Activated naive CD4-positive, alpha-beta T cell treated with Interleukin-2 at 50 U/mL for 16 hours (primary cell): ENCODE measurements around the gene KRTAP2-1.
"Not testable (repeated sequence)": the region's sequence is repeated elsewhere in the genome, so short reads cannot be mapped to it uniquely, and the experiment has no call there.

ENCODE experiments used
- DNase-seq: peaks from one replicate; pipeline ENCODE4 v3.0.0-alpha.2; 2020

KRTAP2-1 gene

GRCh38 chr17:41055130-41055529 lies 8.0 kb upstream of the KRTAP2-1 start, which contains the start of gene KRTAP2-2:
TSS of gene KRTAP2-2 (minus strand) at chr17:41055230. CDS start at chr17:41055211, 19 bp downstream.
- not testable (repeated sequence) for DNase-seq

DNA sequence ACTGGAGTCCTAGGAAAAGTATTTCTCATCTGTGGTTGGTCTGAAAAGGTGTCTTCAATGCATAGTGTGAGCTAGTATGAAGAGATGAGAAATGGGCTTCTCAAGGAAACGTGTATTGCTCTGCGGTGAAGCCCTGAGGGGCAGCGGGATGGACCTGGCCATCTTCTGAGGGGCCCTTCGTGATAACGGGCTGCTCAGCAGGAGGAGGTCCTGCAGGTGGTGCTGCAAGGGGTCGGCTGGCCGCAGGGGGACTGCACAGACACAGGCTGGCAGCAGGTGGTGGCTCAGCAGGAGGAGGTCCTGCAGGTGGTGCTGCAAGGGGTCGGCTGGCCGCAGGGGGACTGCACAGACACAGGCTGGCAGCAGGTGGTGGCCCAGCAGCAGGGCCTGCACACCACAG lies 7.4 kb upstream of the KRTAP2-1 start:
- DNase-seq = not testable (repeated sequence)

GRCh38 chr17:41054025-41054424 lies 6.9 kb upstream of the KRTAP2-1 start:
- no peak for DNase-seq

DNA sequence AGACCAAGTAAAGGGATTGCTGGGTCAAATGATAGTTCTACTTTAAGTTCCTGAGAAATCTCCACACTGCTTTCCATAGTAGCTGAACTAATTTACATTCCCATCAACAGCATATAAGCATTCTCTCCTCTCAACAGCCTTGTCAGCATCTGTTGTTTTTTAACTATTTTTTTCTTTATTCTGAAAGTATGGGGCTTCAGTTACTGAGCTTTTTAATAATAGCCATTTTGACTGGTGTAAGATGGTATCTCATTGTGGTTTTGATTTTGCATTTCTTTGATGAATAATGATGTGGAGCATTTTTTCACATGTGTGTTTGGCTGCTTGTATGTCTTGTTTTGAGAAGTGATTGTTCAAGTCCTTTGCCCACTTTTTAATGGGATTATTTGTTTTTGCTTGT lies 5.5 kb upstream of the KRTAP2-1 start:
- no peak for DNase-seq

GRCh38 chr17:41049110-41049509 lies 2.0 kb upstream of the KRTAP2-1 start:
- DNase-seq = no peak

DNA sequence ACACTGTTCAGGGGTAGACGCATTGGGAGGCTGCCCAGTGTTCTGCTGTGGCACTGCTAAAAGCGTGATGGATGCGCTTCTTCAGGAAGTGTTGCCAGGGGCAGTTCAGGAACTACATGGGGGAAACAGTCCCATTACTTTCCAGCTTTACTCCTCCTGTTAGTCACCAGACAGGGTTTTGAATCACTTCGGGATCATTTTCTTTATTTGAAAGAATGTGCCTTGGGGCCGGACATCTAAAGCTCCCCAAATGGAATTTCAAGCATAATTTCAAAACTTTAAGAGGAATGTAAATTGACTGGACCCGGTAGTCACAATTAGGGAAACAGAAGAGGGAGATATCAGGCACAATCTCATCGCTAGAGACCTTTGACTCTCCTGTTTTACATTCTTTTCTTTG lies 1.3 kb upstream of the KRTAP2-1 start:
- DNase-seq = no peak

DNA sequence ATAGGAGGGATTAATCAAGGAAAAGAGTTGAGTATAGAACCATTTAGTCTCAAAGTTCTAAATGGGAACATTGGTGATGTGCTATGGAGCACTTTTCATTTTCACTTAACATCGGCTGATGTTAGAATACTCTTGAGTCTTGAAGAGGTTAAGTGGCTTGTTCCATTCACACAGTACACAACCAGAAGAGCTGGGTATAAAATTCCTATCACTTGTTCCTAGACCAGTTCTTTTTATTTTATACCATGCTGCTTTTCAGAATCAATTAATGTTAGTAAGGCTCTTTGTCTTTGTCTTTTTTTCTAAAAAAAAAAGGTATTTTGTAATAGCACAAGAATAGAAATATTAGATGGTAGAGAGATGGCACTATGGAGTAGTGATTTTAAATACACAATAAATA lies 4.2 kb downstream of the KRTAP2-1 start:
- DNase-seq = no peak

DNA sequence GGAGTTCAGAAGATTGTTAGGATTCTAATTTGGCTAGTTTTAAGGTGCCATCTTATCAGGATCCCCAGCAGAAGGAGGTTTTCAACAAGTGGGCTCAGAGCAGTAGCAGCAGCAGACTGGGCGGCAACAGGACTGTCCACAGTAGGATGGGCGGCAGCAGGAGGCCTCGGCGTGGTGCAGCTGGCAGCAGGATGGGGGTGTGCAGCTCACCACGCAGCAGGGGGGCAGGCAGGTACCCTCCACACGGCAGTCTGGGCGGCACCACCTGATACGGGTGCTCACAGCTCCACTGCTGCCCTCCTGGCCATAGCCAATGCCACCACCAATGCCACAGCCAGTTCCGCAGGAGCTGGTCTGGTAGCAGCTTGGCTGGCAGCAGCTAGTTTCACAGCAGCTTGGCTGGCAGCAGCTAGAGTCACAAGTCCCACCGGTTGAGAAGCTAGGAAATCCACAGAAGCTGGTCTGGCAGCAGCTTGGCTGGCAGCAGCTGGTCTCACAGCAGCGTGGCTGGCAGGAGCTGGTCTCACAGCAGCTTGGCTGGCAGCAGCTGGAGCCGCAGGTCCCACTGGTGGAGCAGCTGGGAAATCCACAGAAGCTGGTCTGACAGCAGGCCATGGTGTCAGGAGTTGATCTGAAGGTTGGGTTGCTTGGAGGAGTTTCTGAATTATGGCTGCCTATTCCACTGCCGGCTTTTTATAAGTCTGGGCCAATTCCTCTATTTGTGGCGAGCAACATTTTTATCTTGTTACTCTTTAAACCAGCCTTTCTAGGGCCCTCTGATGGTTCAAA lies 6.1 kb downstream of the KRTAP2-1 start, which contains the start of gene KRTAP1-1:
KRTAP1-1 (minus strand) TSS at position 668 of the 789 bp plus-strand sequence; CDS start at position 615, 53 bp downstream.
- not testable (repeated sequence) for DNase-seq

- no peak for DNase-seq
These were observed 9.2 kb downstream of the KRTAP2-1 start for GRCh38 chr17:41037853-41038350.

DNA sequence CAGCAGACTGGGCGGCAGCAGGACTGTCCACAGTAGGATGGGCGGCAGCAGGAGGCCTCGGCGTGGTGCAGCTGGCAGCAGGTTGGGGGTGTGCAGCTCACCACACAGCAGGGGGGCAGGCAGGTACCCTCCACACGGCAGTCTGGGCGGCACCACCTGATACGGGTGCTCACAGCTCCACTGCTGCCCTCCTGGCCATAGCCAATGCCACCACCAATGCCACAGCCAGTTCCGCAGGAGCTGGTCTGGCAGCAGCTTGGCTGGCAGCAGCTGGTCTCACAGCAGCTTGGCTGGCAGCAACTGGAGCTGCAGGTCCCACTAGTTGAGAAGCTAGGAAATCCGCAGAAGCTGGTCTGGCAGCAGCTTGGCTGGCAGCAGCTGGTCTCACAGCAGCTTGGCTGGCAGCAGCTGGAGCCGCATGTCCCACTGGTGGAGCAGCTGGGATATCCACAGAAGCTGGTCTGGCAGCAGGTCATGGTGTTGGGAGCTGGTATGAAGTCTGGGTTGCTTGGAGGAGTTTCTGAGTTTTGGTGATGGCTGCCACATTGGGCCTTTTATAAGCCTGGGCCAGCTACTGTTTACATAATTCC lies 12.7 kb downstream of the KRTAP2-1 start, which contains the start of gene KRTAP1-3:
KRTAP1-3 (minus strand) TSS at position 529 of the 590 bp plus-strand sequence; CDS start at position 476, 53 bp downstream.
- not testable (repeated sequence) for DNase-seq

GRCh38 chr17:41029633-41030245 lies 17.4 kb downstream of the KRTAP2-1 start, which contains the start of gene KRTAP1-4:
TSS of gene KRTAP1-4 (minus strand) at chr17:41030195. CDS start at chr17:41030078, 117 bp downstream.
- DNase-seq = no peak

- DNase-seq = no peak
These were observed 20.2 kb downstream of the KRTAP2-1 start, which contains the start of gene KRTAP1-5 for GRCh38 chr17:41026715-41027471. TSS of gene KRTAP1-5 (minus strand) at chr17:41027208. CDS start at chr17:41027155, 53 bp downstream.

- DNase-seq = no peak
These were observed 22.4 kb downstream of the KRTAP2-1 start for GRCh38 chr17:41024697-41025096.

- DNase-seq = no peak
These were observed 26.8 kb downstream of the KRTAP2-1 start for GRCh38 chr17:41020336-41020735.

DNA sequence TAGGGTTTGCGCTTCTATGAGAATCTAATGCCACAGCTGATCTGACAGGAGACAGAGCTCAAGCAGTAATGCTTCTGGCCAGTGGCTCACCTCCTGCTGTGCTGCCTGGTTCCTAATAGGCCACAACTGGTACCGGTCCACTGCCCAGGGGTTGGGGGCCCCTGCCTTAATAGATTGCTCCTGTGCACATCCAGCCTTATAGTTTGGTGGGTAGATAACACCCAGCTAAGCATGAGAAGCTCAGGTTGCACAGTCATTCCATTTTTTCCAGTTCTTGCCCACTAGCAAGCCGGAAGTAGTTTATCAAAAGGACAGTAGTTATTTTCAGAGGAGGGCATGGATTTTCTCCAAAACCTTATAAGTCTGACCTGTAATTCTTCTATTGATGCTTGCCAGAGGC lies 27.7 kb downstream of the KRTAP2-1 start:
- DNase-seq = no peak

DNA sequence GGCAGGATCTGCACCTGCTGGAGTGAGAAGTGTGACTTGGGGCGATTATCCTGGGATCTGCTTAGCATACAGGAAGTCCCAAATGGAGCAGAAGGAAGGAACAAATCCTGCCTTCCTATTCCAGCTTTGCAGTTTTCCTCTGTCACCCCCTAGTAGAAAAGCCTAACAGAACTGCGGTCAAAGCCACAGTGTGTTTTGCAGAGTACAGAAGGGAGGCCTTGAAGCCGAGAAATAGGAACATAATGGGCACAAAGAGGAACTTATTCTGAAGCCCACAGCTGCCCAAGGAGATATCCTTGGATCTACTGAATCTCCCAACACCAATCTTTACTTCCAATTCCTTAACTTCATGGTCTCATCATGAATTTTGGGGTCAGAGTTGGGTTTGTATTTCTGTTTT lies 28.6 kb downstream of the KRTAP2-1 start:
- DNase-seq = no peak

- DNase-seq = no peak
These were observed 30.4 kb downstream of the KRTAP2-1 start for GRCh38 chr17:41016578-41017215.

DNA sequence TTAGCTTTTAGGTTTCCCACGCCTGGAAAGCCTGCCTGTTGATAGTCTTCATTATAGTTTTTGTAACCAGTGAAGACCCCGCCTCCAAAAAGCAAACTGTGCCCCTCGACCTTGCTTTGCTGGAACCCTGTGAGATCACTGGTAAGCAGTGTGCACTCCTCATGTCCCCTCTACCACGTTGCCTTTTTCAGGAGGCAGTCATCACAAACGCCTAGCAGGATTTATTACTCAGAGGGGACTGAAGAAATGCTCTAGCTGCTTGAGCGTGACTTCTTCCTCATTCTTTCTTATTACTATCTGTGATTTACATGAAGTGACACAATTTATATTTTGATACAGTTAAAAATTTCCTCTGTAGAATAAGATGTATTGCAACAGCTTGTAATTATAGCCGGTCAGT lies 31.7 kb downstream of the KRTAP2-1 start:
- no peak for DNase-seq

GRCh38 chr17:41013606-41014005 lies 33.5 kb downstream of the KRTAP2-1 start:
- DNase-seq = no peak

DNA sequence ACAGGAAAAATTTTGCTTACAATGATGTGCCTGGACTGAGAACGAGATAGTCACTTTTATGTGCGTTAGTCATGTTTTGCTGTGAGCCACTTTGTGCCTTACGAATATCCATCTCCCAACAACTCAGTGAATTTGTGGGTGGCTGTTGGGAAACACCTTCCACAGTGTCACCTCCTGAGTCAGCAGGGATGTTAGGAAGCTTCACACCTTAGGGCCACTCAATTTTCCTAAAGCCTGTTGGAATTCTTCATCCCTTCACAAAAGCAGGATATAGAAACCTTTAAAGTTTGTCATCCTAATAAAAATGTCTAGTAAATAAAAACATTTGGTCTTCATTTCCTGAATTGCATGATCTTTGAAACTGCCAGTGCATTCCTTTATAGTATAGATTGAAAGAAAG lies 33.9 kb downstream of the KRTAP2-1 start:
- DNase-seq = no peak

DNA sequence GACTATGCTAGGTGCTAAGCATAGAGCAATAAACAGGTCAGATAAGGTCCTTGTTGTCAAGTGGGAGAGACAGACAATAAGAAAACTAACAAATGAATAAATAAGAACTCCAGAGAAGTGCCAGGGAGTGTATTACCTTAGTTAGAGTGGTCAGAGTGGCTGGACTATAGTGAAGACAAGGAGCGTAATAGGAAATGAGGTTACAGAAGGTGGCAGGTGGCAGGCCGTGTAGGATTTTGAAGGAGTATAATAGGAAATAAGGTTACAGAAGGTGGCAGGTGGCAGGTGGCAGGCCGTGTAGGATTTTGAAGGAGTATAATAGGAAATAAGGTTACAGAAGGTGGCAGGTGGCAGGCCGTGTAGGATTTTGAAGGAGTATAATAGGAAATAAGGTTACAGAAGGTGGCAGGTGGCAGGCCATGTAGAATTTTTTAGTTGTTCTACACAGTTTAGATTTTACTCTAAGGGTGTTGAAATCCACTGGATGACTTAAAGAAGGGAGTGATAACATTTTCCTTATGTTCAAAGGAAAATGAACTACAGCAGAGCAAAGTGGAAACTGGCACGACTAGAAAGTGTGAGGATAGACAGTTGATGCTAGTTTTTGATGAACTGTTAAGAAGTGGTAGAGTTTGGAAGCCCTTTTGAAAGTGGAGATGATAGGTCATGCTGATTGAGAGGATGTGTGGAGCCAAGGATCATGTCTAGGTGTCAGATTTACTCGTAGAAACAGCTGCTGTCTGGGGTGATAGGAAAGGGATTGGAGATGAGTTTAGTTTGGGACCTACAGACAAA lies 34.6 kb downstream of the KRTAP2-1 start:
- DNase-seq = no peak
